ENCODE results near the gene ZNF414. TPM values are rescaled to one million over a fixed set of nuclear protein-coding genes. Genes with fewer than 3 reads are reported as not detected.

ZNF414 gene
- total and polyA plus RNA-seq, 9 of the 15 experiments (the other 6 are each of a cell fraction or from before 2014, with no cell fraction given) = 0.03 to 27.2 (median 2.2) TPM; not detected in 2

GRCh38 chr19:8517551-8518442 is 3.8 kb upstream of the ZNF414 start (continued):
- TF ChIP-seq MGA (IDR thresholded peaks at IDR 0.05) (no peak), MITF (IDR thresholded peaks at IDR 0.05) (peak; percentile 84), KLF16 (IDR thresholded peaks at IDR 0.05) (peak; percentile 38; the same call in 1 of the 2 replicates), ILK (tag; IDR thresholded peaks at IDR 0.05; ENCODE audit: borderline replicate concordance, low read depth) (no peak), EGR1 (conservative IDR thresholded peaks at IDR 0.05) (0 out of 2 replicates have a peak, but pooled peaks have one; percentile 24), CHD1 (IDR thresholded peaks at IDR 0.05; ENCODE audit: low read length) (no peak), ZNF699 (CRISPR knock-in tag; IDR thresholded peaks at IDR 0.05; ENCODE audit: insufficient replicate concordance) (no peak), OTX1 (CRISPR knock-in tag; IDR thresholded peaks at IDR 0.05) (no peak), DDX20 (tag; IDR thresholded peaks at IDR 0.05; ENCODE audit: low read depth) (no peak), GABPA (tag; conservative IDR thresholded peaks at IDR 0.05; ENCODE audit: low read depth) (peak; percentile 36), SNIP1 (IDR thresholded peaks at IDR 0.05; ENCODE audit: low read depth) (no peak), ZNF766 (CRISPR knock-in tag; conservative IDR thresholded peaks at IDR 0.05) (no peak), MAFK (IDR thresholded peaks at IDR 0.05; ENCODE audit: low read length) (no peak), HDAC3 (IDR thresholded peaks at IDR 0.05; ENCODE audit: borderline replicate concordance, partially characterized antibody) (no peak), FOSL1 (tag; conservative IDR thresholded peaks at IDR 0.05) (0 out of 2 replicates have a peak, but pooled peaks have one; percentile 18)

Data from K562 (cell line).